ENCODE results near the gene DIS3L2. TPM values are rescaled to one million over a fixed set of nuclear protein-coding genes. Genes with fewer than 3 reads are reported as not detected.

Gene DIS3L2
- total RNA-seq, 1 donor from 2014 or later: 25.2 TPM

DNA sequence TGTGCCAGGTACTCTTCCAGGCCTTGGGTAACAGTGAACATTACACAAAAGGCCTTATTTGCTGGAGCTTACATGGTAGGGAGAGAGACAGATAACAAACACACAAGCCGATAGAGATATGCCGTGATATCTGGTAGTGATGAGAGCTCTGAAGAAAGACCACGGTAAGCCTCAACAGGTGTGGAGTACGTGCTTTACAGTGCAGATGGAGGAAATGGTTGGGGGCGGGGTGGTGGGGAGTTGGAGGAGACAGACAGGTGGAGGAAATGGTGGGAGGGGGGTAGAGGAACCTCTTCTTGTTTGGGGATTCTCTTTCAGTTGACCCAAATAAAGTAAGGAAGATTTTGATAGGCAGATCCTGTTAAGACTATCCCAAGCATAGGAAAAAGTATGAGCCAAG, 276.0 kb downstream of the DIS3L2 start:
- no peak for TF ChIP-seq CTCF (IDR thresholded peaks at IDR 0.05; ENCODE audit: insufficient read depth, low read length, poor library complexity, severe bottlenecking)
- no peak for DNase-seq (ENCODE audit: low read depth)
- Histone ChIP-seq H3K36me3 (ENCODE audit: control insufficient read depth, insufficient read depth, low read length) (no peaks in the 10 kb centered on the region), H3K27me3 (ENCODE audit: control insufficient read depth, insufficient read depth, low read length) (no peaks in the 10 kb centered on the region), H3K4me3 (ENCODE audit: low read depth, low read length) (no peak overlapping the region)

DNA sequence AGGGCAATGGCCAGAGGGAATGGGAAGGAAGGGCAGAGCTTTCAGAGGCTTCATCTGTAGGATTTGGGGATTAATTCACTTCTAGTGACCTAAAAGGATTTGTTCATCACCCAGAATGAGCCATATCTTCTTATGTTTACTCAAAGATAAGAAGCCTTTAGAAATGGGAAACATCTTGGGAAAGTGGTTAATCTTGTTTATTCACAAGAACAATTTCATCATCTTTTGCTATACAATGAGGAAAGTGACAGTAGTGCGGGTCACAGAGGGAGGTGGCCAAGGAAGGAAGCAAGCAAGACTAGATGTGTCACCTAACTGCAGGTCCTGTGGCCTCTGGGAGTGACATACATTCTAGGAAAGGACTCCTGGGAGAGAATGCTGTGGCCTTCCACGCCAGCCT, 276.6 kb downstream of the DIS3L2 start:
- no peak for DNase-seq (ENCODE audit: low read depth)
- no peak for TF ChIP-seq CTCF (IDR thresholded peaks at IDR 0.05; ENCODE audit: insufficient read depth, low read length, poor library complexity, severe bottlenecking)
- Histone ChIP-seq H3K36me3 (ENCODE audit: control insufficient read depth, insufficient read depth, low read length) (no peaks in the 10 kb centered on the region), H3K27me3 (ENCODE audit: control insufficient read depth, insufficient read depth, low read length) (no peaks in the 10 kb centered on the region), H3K4me3 (ENCODE audit: low read depth, low read length) (no peak overlapping the region)

- no peak for DNase-seq (ENCODE audit: low read depth)
- Histone ChIP-seq H3K36me3 (ENCODE audit: control insufficient read depth, insufficient read depth, low read length) (no peaks in the 10 kb centered on the region), H3K27me3 (ENCODE audit: control insufficient read depth, insufficient read depth, low read length) (no peaks in the 10 kb centered on the region), H3K4me3 (ENCODE audit: low read depth, low read length) (no peak overlapping the region)
- no peak for TF ChIP-seq CTCF (IDR thresholded peaks at IDR 0.05; ENCODE audit: insufficient read depth, low read length, poor library complexity, severe bottlenecking)
Measured at GRCh38 chr2:232238596-232238995, 277.1 kb downstream of the DIS3L2 start.

DNA sequence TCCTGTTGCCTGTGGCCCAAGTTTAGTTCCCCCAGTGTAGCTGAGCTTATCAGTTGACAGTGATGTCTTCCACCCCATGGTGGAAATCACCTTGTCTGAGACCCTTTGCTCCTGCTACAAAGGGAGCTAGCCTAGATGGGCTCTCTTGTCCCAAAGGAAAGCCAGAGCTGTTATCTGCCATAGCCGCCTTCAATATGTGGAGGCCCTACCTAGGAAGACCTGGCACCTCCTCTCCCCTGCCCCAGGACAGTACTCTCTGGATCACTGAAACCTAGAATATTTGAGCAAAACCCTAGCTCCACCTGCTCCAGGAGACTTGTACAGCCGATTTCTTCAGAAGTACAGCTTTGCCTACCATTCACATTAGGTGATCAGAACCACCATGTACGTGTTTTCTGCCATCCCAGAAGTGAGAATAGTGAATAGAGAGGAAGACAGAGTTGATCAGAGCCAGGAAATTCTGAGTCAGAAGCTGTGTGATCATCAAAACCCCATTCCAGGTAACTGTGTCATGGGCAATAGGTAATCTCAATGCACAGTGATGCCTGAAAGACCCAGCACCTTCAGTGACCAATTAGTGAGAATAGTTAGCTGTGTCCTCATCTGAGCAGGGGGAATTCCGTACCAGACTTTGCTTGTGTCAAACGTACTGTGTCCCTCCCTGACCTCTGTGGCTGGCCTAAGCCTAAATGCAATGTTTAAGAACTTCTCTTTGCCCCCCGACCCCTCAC, 278.6 kb downstream of the DIS3L2 start:
- DNase-seq (ENCODE audit: low read depth): peak; percentile 61
- TF ChIP-seq CTCF (IDR thresholded peaks at IDR 0.05; ENCODE audit: insufficient read depth, low read length, poor library complexity, severe bottlenecking): no peak

DNA sequence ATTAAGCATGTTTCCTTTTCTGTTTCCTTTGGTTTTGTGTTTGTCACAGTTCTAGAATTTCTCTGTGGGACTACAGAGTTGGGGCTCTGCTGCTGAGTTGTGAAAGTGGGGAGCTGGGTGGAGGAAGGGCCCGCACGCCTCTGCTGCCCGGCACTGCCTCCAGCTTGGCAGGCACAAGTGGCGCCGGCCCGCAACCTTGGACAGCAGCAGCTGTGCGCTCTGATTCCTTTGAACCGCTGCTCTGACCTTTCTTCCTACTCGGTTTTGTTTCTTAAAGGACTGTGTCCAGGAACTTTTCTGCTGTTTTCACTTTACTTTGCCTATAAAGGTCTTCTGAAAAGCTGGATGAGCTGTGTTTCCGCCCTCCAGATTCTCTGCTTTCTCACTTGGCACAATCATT, 279.4 kb downstream of the DIS3L2 start:
- no peak for TF ChIP-seq CTCF (IDR thresholded peaks at IDR 0.05; ENCODE audit: insufficient read depth, low read length, poor library complexity, severe bottlenecking)
- H3K27me3 ChIP-seq (ENCODE audit: control insufficient read depth, insufficient read depth, low read length): no peaks in the 10 kb centered on the region
- H3K36me3 ChIP-seq (ENCODE audit: control insufficient read depth, insufficient read depth, low read length): no peaks in the 10 kb centered on the region
- no peak for DNase-seq (ENCODE audit: low read depth)
- no peak overlapping the region for H3K4me3 ChIP-seq (ENCODE audit: low read depth, low read length)

More for the DNA sequence above, 278.6 kb downstream of the DIS3L2 start:
- Histone ChIP-seq H3K4me3 (ENCODE audit: low read depth, low read length) (no peak overlapping the region), H3K36me3 (ENCODE audit: control insufficient read depth, insufficient read depth, low read length) (no peaks in the 10 kb centered on the region), H3K27me3 (ENCODE audit: control insufficient read depth, insufficient read depth, low read length) (no peaks in the 10 kb centered on the region)

- no peak for TF ChIP-seq CTCF (IDR thresholded peaks at IDR 0.05; ENCODE audit: insufficient read depth, low read length, poor library complexity, severe bottlenecking)
- no peaks in the 10 kb centered on the region for H3K36me3 ChIP-seq (ENCODE audit: control insufficient read depth, insufficient read depth, low read length)
- H3K4me3 ChIP-seq (ENCODE audit: low read depth, low read length): no peak overlapping the region
- H3K27me3 ChIP-seq (ENCODE audit: control insufficient read depth, insufficient read depth, low read length): no peaks in the 10 kb centered on the region
- DNase-seq (ENCODE audit: low read depth): no peak
Measured at GRCh38 chr2:232242316-232242715, 280.8 kb downstream of the DIS3L2 start.

All from kidney epithelial cell (primary cell).